CD4-positive, alpha-beta T cell (primary cell): Measurements from ENCODE around the gene GABRB2. TPM values are rescaled to one million over a fixed set of nuclear protein-coding genes. Genes with fewer than 3 reads are reported as not detected.

ENCODE experiments used
- ATAC-seq: fragments of 200-7000 bp; cut with Tn5 transposase; one replicate; pipeline ENCODE4 v1.10.0; 2022; ENCODE audit warnings: mild to moderate bottlenecking; ENCODE audit not compliant: poor library complexity
- CTCF ChIA-PET: fragments of 350-600 bp; sonication (Branson Sonifier 250); formaldehyde crosslinking; loops from one replicate; lab custom pipeline; 2021; ENCODE audit warnings: antibody characterized with exemption, inconsistent platforms; lab: Charles Lee
- POLR2A ChIA-PET: fragments of 350-600 bp; sonication (Branson Sonifier 250); formaldehyde crosslinking; loops from one replicate; lab custom pipeline; 2021; ENCODE audit warnings: antibody characterized with exemption, inconsistent platforms; lab: Charles Lee
- DNase-seq, 14 experiments: peaks; one replicate each; pipeline ENCODE4 v3.0.0-alpha.2; 2013 to 2020; ENCODE audit warnings: mixed read lengths in 2 of 14
- H3K27ac ChIP-seq, 2 donors: one replicate each; pipeline versions ENCODE4 v1.5.1 to v1.7.0; 2013; ENCODE audit warnings: low read length in 2 of 2, low read depth in 1 of 2, mild to moderate bottlenecking in 1 of 2
- H3K27me3 ChIP-seq, 2 experiments: 1 replicate in 1 of 2; 2 replicates in 1 of 2; pipeline versions ENCODE4 v1.6.1 to v1.7.0; 2013; ENCODE audit warnings: low read length in 2 of 2, control low read depth in 1 of 2, mild to moderate bottlenecking in 1 of 2, moderate library complexity in 1 of 2; ENCODE audit not compliant: insufficient read depth in 2 of 2, control insufficient read depth in 1 of 2
- H3K36me3 ChIP-seq: one replicate; pipeline ENCODE4 v1.6.1; 2013; ENCODE audit warnings: low read length, control low read depth; ENCODE audit not compliant: insufficient read depth
- H3K4me1 ChIP-seq: one replicate; pipeline ENCODE4 v1.6.1; 2013; ENCODE audit warnings: low read length, control low read depth; ENCODE audit not compliant: insufficient read depth
- H3K4me3 ChIP-seq: one replicate; pipeline ENCODE4 v1.5.1; 2013; ENCODE audit warnings: mild to moderate bottlenecking, low read length, moderate library complexity
- H3K9me3 ChIP-seq, 2 experiments: 1 replicate in 1 of 2; 2 replicates in 1 of 2; pipeline versions ENCODE4 v1.6.1 to v1.7.0; 2013; ENCODE audit warnings: low read length in 2 of 2, mild to moderate bottlenecking in 2 of 2, control low read depth in 1 of 2, moderate library complexity in 1 of 2; ENCODE audit not compliant: control insufficient read depth in 1 of 2, insufficient read depth in 1 of 2
- H3K27ac Mint-ChIP-seq: one replicate; pipeline ENCODE4 v1.8.0; 2020; ENCODE audit warnings: mixed read lengths
- H3K27me3 Mint-ChIP-seq: one replicate; pipeline ENCODE4 v1.8.0; 2021; ENCODE audit warnings: mixed read lengths
- H3K36me3 Mint-ChIP-seq: one replicate; pipeline ENCODE4 v1.8.0; 2021; ENCODE audit warnings: low read depth, mixed read lengths
- H3K4me1 Mint-ChIP-seq: one replicate; pipeline ENCODE4 v1.8.0; 2021; ENCODE audit warnings: low read depth, mixed read lengths
- H3K4me3 Mint-ChIP-seq: one replicate; pipeline ENCODE4 v1.8.0; 2020; ENCODE audit warnings: mild to moderate bottlenecking, mixed read lengths
- H3K9me3 Mint-ChIP-seq: one replicate; pipeline ENCODE4 v1.8.0; 2020; ENCODE audit warnings: mixed read lengths
- intact Hi-C, 2 experiments: fragments of 100-400 bp; cut with DNase I in 1 of 2; cut with micrococcal nuclease in 1 of 2; formaldehyde crosslinking; loops; one replicate each; pipeline versions ENCODE4 v1.15.1 to v1.9.0; 2023 to 2025; cut with DNase I, micrococcal nuclease
- total RNA-seq, 174 experiments: library from RNA in 2 of 174; stranded (reverse) in 2 of 174; gene quantifications; one replicate each; pipeline ENCODE4 v1.2.3 and lab custom pipeline; 2021 to 2026
- TF ChIP-seq, protein P1 (sequence below): fragments of 200-600 bp; IDR thresholded peaks from one replicate; pipeline ENCODE4 v1.8.0; 2022; ENCODE audit warnings: antibody characterized with exemption, mild to moderate bottlenecking

GABRB2 gene
- total RNA-seq, 2 experiments from 2014 or later: not detected

DNA sequence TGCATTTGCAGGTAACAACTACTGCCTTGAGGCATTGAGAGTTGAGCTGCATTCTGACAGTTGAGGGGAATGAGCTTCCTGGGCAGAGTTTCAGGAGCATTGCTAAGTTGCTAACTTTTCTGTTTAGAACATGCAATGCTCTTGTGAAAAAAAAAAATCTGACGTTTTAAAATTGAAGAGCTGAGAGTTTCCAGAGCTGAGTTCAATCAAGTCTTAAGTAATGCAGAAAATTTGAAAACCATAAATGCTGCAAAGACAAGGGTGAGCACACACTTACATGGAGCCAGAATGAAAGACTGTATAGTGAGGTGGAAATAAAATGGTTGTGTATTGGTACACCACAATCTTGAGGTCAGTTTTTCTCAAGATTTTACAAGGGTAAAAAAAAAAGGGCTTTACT is 166.0 kb downstream of the GABRB2 start:
- Histone ChIP-seq H3K27me3 (no peaks in the 10 kb centered on the region), H3K4me3 (no peak overlapping the region), H3K27ac (no peak overlapping the region), H3K36me3 (no peaks in the 10 kb centered on the region), H3K4me1 (no peaks in the 10 kb centered on the region), H3K9me3 (no peaks in the 10 kb centered on the region)
- H3K36me3 Mint-ChIP-seq: no peaks in the 10 kb centered on the region
- DNase-seq: no peak
- POLR2A ChIA-PET: no interaction called here
- CTCF ChIA-PET: no interaction called here
- H3K9me3 Mint-ChIP-seq: no peaks in the 10 kb centered on the region
- no peak overlapping the region for H3K27ac Mint-ChIP-seq
- H3K4me3 Mint-ChIP-seq: no peak overlapping the region
- TF ChIP-seq, protein P1, sequence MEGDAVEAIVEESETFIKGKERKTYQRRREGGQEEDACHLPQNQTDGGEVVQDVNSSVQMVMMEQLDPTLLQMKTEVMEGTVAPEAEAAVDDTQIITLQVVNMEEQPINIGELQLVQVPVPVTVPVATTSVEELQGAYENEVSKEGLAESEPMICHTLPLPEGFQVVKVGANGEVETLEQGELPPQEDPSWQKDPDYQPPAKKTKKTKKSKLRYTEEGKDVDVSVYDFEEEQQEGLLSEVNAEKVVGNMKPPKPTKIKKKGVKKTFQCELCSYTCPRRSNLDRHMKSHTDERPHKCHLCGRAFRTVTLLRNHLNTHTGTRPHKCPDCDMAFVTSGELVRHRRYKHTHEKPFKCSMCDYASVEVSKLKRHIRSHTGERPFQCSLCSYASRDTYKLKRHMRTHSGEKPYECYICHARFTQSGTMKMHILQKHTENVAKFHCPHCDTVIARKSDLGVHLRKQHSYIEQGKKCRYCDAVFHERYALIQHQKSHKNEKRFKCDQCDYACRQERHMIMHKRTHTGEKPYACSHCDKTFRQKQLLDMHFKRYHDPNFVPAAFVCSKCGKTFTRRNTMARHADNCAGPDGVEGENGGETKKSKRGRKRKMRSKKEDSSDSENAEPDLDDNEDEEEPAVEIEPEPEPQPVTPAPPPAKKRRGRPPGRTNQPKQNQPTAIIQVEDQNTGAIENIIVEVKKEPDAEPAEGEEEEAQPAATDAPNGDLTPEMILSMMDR: no peak
- no peaks in the 10 kb centered on the region for H3K4me1 Mint-ChIP-seq
- no peak for ATAC-seq
- intact Hi-C loops: no loop called here
- H3K27me3 Mint-ChIP-seq: no peaks in the 10 kb centered on the region

DNA sequence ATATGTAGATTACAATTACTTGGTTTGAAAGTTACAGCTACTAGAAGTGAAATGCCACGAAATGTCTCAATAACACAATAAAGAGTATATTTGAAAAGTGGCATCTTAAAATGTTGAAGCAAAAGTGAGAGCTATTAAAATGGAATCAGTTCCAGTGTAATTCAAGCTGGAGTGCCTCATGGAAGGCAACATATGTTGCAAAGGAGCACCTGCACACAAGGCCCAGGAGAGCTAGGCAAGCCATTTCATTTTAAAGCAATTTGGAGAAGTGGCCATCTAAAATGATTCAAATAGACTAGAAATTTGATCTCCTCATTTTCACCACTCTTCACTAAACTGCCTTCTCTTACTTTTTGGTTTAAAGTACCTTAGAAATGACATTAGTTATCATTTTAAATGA is 167.8 kb downstream of the GABRB2 start:
- H3K9me3 ChIP-seq: no peaks in the 10 kb centered on the region
- H3K4me3 Mint-ChIP-seq: no peak overlapping the region
- H3K36me3 Mint-ChIP-seq: no peaks in the 10 kb centered on the region
- H3K27me3 Mint-ChIP-seq: no peaks in the 10 kb centered on the region
- no peak overlapping the region for H3K4me3 ChIP-seq
- no peak for ATAC-seq
- no peaks in the 10 kb centered on the region for H3K4me1 Mint-ChIP-seq
- no peaks in the 10 kb centered on the region for H3K4me1 ChIP-seq
- ChIA-PET POLR2A (no interaction called here), CTCF (no interaction called here)
- no peaks in the 10 kb centered on the region for H3K27me3 ChIP-seq
- H3K27ac ChIP-seq: no peak overlapping the region
- no peak for DNase-seq
- intact Hi-C loops: no loop called here
- H3K27ac Mint-ChIP-seq: no peak overlapping the region
- H3K9me3 Mint-ChIP-seq: no peaks in the 10 kb centered on the region
- TF ChIP-seq, protein P1: no peak
- H3K36me3 ChIP-seq: no peaks in the 10 kb centered on the region

DNA sequence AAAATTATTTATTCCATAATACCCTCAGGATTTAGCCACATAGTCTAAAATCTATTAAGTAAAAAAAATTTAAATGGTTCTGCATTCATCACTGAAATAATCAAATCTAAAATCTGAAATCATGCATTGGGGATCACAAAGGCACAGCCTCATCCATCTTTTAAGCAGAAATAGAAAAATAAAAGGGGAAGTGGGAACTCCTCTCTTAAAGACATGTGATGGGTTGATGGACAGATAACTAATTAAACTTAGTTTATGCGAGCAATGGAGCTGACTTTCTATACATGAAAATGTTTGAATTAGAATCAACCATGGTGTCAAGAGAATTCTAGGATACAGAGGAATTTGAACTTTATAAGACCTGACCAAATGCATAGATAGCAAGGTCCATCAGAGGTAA is 170.5 kb downstream of the GABRB2 start:
- H3K4me3 Mint-ChIP-seq: no peak overlapping the region
- H3K9me3 Mint-ChIP-seq: no peaks in the 10 kb centered on the region
- intact Hi-C loops: no loop called here
- no peaks in the 10 kb centered on the region for H3K36me3 Mint-ChIP-seq
- Histone ChIP-seq H3K27ac (no peak overlapping the region), H3K27me3 (no peaks in the 10 kb centered on the region), H3K9me3 (no peaks in the 10 kb centered on the region), H3K4me3 (no peak overlapping the region), H3K36me3 (no peaks in the 10 kb centered on the region), H3K4me1 (no peaks in the 10 kb centered on the region)
- POLR2A ChIA-PET: no interaction called here
- DNase-seq (no peak), ATAC-seq (no peak)
- CTCF ChIA-PET: no interaction called here
- H3K27ac Mint-ChIP-seq: no peak overlapping the region
- no peaks in the 10 kb centered on the region for H3K4me1 Mint-ChIP-seq
- H3K27me3 Mint-ChIP-seq: no peaks in the 10 kb centered on the region
- TF ChIP-seq, protein P1: no peak
